HepG2 (cell line): ENCODE data around the gene TUFM. TPM values are rescaled to one million over a fixed set of nuclear protein-coding genes. Genes with fewer than 3 reads are reported as not detected.

ENCODE experiments used
- CREBL2 ChIP-seq: sonication (generic); formaldehyde crosslinking; IDR thresholded peaks from 2 replicates; pipeline ENCODE4 v1.8.1; 2023; ENCODE audit warnings: missing genetic modification reagents, mild to moderate bottlenecking, borderline replicate concordance
- ETV6 ChIP-seq: sonication (generic); formaldehyde crosslinking; conservative IDR thresholded peaks from 2 replicates; pipeline ENCODE4 v1.4.0; 2020; ENCODE audit warnings: missing genetic modification reagents
- GTF2F1 ChIP-seq: fragments of 150-350 bp; IDR thresholded peaks from 2 replicates; pipeline ENCODE4 v1.6.1; 2014; ENCODE audit warnings: low read length
- HNF1B ChIP-seq: sonication (generic); formaldehyde crosslinking; IDR thresholded peaks from 2 replicates; pipeline ENCODE4 v1.5.1; 2020; ENCODE audit warnings: mild to moderate bottlenecking, moderate library complexity, missing genetic modification reagents
- JUNB ChIP-seq: sonication (generic); formaldehyde crosslinking; IDR thresholded peaks from 2 replicates; pipeline ENCODE4 v1.8.0; 2022; ENCODE audit warnings: missing genetic modification reagents, mild to moderate bottlenecking, borderline replicate concordance
- PRDM15 ChIP-seq: sonication (generic); formaldehyde crosslinking; IDR thresholded peaks from 2 replicates; pipeline ENCODE4 v1.4.0; 2020; ENCODE audit warnings: missing genetic modification reagents
- RAD21 ChIP-seq: fragments of 450-650 bp; formaldehyde crosslinking; IDR thresholded peaks from 2 replicates; pipeline ENCODE4 v1.5.0; 2020; ENCODE audit warnings: mild to moderate bottlenecking
- SOX5 ChIP-seq: IDR thresholded peaks from 2 replicates; pipeline ENCODE4 v1.6.1; 2016; ENCODE audit warnings: borderline replicate concordance
- ZBTB2 ChIP-seq: sonication (generic); formaldehyde crosslinking; IDR thresholded peaks from 2 replicates; pipeline ENCODE4 v1.8.0; 2022; ENCODE audit warnings: low read depth, missing genetic modification reagents
- ZNF18 ChIP-seq: sonication (generic); formaldehyde crosslinking; IDR thresholded peaks from 2 replicates; pipeline ENCODE4 v1.8.0; 2022; ENCODE audit warnings: mild to moderate bottlenecking, missing genetic modification reagents; ENCODE audit not compliant: insufficient replicate concordance
- ZNF20 ChIP-seq: sonication (generic); formaldehyde crosslinking; IDR thresholded peaks from 2 replicates; pipeline ENCODE4 v1.4.0; 2020; ENCODE audit warnings: mild to moderate bottlenecking, moderate library complexity, missing genetic modification reagents
- ZNF235 ChIP-seq: sonication (generic); formaldehyde crosslinking; IDR thresholded peaks from 2 replicates; pipeline ENCODE4 v1.8.1; 2023; ENCODE audit warnings: mild to moderate bottlenecking, missing genetic modification reagents, borderline replicate concordance
- ZNF253 ChIP-seq: sonication (generic); formaldehyde crosslinking; IDR thresholded peaks from 2 replicates; pipeline ENCODE4 v1.8.0; 2022; ENCODE audit warnings: mild to moderate bottlenecking, missing genetic modification reagents, borderline replicate concordance
- ZNF264 ChIP-seq: sonication (generic); formaldehyde crosslinking; IDR thresholded peaks from 2 replicates; pipeline ENCODE4 v1.4.0; 2020; ENCODE audit warnings: missing genetic modification reagents
- ZNF3 ChIP-seq: IDR thresholded peaks from 2 replicates; pipeline ENCODE4 v1.7.0; 2017; ENCODE audit warnings: inconsistent platforms
- ZNF552 ChIP-seq: sonication (generic); formaldehyde crosslinking; IDR thresholded peaks from 2 replicates; pipeline ENCODE4 v1.9.0; 2022; ENCODE audit warnings: missing genetic modification reagents, mild to moderate bottlenecking, borderline replicate concordance
- ZNF576 ChIP-seq: sonication (generic); formaldehyde crosslinking; IDR thresholded peaks from 2 replicates; pipeline ENCODE4 v1.4.0; 2020; ENCODE audit warnings: mild to moderate bottlenecking, missing genetic modification reagents
- ZNF644 ChIP-seq: IDR thresholded peaks from 2 replicates; pipeline ENCODE4 v1.6.1; 2016; ENCODE audit warnings: low read depth
- ZNF737 ChIP-seq: sonication (generic); formaldehyde crosslinking; IDR thresholded peaks from 2 replicates; pipeline ENCODE4 v1.5.0; 2020; ENCODE audit warnings: missing genetic modification reagents, mild to moderate bottlenecking, borderline replicate concordance
- polyA plus RNA-seq, 8 experiments: library from polyadenylated mRNA; depleted of rRNA in 3 of 8; stranded (reverse) in 7 of 8; unstranded in 1 of 8; fragments of >200 nt; fragmentation: Illumina TruSeq in 4 of 8; extraction: Trizol in 4 of 8; gene quantifications; 2 replicates each; pipeline versions ENCODE4 v1.2.1 to v1.2.3, GENCODE V29; 2011 to 2016; ENCODE audit warnings: low read depth in 4 of 8, missing spikeins in 1 of 8, mixed read lengths in 1 of 8; ENCODE audit not compliant: insufficient read depth in 1 of 8
- total RNA-seq, 5 experiments: library from RNA; depleted of rRNA; stranded (reverse); fragments of >200 nt; fragmentation: Illumina TruSeq; extraction: Trizol; gene quantifications; 2 replicates each; pipeline ENCODE4 v1.2.3, GENCODE V29; 2016; ENCODE audit warnings: low read depth in 1 of 5

The TUFM gene
- total and polyA plus RNA-seq, 2 of the 13 experiments (the other 11 are each of a cell fraction or from before 2014, with no cell fraction given) = 206 to 298 TPM

- TF ChIP-seq PRDM15 (CRISPR knock-in tag) = peak; percentile 62; the same call in 1 of the 2 replicates
- no peak for TF ChIP-seq JUNB (CRISPR knock-in tag)
- no peak for TF ChIP-seq ZNF20 (CRISPR knock-in tag)
- TF ChIP-seq ZNF18 (CRISPR knock-in tag) = peak; percentile 86
- TF ChIP-seq ZNF3 (CRISPR knock-in tag) = no peak
- peak; percentile 43; the same call in 1 of the 2 replicates for TF ChIP-seq ZNF576 (CRISPR knock-in tag)
- peak; percentile 75; the same call in 1 of the 2 replicates for TF ChIP-seq RAD21 (CRISPR knock-in tag)
- TF ChIP-seq ZNF644 (CRISPR knock-in tag) = 0 out of 2 replicates have a peak, but pooled peaks have one; percentile 15
- no peak for TF ChIP-seq ZNF253 (CRISPR knock-in tag)
- no peak for TF ChIP-seq ZNF737 (CRISPR knock-in tag)
- TF ChIP-seq ZBTB2 (CRISPR knock-in tag) = peak; percentile 94
- peak; percentile 55; the same call in 1 of the 2 replicates for TF ChIP-seq ZNF264 (CRISPR knock-in tag)
- peak; percentile 81; the same call in 1 of the 2 replicates for TF ChIP-seq ETV6 (CRISPR knock-in tag)
- TF ChIP-seq ZNF235 (CRISPR knock-in tag) = peak; percentile 68; the same call in 1 of the 2 replicates
- peak; percentile 65; the same call in 1 of the 2 replicates for TF ChIP-seq SOX5 (CRISPR knock-in tag)
- TF ChIP-seq ZNF552 (CRISPR knock-in tag) = no peak; the same call in 1 of the 2 replicates
- TF ChIP-seq GTF2F1 = peak; percentile 57; the same call in 1 of the 2 replicates
- peak; percentile 85; the same call in 1 of the 2 replicates for TF ChIP-seq CREBL2 (CRISPR knock-in tag)
- TF ChIP-seq HNF1B (CRISPR knock-in tag) = 0 out of 2 replicates have a peak, but pooled peaks have one; percentile 51
Measured at GRCh38 chr16:28822520-28823290, 23.4 kb downstream of the TUFM start, which contains the start of gene ATXN2L (continued).
